GM10266 (cell line): Measurements from ENCODE around the gene ZDHHC8.
A peak's percentile ranks its signal among the peaks of the same experiment; 100 is the strongest.

Experiments used
- DNase-seq: peaks from one replicate; pipeline ENCODE4 v3.0.0; 2012; ENCODE audit errors: extremely low spot score
- TF ChIP-seq, protein P1 (sequence below): IDR thresholded peaks from 2 replicates; pipeline ENCODE4 v1.5.1; 2012; ENCODE audit warnings: mild to moderate bottlenecking, low read depth; ENCODE audit not compliant: control insufficient read depth, insufficient read depth; ENCODE audit errors: missing control alignments

ZDHHC8 gene

DNA sequence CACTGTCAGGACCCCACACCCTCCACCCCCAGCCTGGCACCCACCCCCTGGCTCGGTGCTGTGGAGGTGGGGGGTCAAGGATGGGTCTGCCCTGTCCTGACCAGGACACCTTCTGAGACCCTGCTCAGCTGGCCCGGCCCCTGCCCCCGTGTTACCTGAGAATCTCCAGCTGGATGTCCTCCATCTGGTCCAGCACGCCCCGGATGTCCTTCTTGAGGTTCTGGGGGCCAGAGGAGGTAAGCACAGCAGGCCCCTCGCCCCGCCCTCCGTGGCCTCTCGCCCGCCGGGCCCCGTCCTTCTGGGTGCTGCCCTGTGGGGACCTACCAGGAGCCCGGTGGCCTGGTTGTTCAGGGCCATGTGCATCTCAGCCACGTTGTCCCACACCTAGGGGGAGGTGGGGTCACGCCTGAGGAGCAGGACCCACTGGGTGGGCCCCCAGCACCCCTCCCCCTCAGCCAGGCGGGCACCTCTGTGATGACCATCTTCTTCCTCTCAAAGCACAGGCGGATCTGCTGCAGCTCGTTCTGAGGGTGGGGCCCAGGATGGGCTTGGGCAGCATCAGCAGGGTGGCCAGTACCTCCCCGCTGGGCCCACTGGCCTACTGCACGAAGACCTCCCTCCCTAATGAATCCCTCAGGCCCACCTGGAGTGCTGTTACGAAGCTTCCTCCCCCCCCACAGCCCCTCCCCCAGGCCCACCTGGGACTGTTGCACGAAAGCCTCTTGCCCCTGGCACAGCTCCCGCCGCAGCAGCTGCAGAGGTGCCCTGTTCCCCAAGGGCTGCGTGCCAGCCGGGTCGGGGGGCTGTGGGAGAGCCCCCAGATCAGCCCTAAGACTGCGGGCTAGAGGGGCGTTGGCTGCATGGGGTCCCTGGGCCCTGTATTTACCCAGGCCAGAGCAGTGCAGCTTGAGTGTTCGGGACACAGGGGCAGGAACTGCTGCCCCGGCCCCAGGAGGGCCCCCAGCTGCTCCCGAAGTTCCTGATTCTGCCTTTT lies 17.9 kb downstream of the ZDHHC8 start:
- TF ChIP-seq, protein P1, sequence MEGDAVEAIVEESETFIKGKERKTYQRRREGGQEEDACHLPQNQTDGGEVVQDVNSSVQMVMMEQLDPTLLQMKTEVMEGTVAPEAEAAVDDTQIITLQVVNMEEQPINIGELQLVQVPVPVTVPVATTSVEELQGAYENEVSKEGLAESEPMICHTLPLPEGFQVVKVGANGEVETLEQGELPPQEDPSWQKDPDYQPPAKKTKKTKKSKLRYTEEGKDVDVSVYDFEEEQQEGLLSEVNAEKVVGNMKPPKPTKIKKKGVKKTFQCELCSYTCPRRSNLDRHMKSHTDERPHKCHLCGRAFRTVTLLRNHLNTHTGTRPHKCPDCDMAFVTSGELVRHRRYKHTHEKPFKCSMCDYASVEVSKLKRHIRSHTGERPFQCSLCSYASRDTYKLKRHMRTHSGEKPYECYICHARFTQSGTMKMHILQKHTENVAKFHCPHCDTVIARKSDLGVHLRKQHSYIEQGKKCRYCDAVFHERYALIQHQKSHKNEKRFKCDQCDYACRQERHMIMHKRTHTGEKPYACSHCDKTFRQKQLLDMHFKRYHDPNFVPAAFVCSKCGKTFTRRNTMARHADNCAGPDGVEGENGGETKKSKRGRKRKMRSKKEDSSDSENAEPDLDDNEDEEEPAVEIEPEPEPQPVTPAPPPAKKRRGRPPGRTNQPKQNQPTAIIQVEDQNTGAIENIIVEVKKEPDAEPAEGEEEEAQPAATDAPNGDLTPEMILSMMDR: no peak
- DNase-seq: no peak

DNA sequence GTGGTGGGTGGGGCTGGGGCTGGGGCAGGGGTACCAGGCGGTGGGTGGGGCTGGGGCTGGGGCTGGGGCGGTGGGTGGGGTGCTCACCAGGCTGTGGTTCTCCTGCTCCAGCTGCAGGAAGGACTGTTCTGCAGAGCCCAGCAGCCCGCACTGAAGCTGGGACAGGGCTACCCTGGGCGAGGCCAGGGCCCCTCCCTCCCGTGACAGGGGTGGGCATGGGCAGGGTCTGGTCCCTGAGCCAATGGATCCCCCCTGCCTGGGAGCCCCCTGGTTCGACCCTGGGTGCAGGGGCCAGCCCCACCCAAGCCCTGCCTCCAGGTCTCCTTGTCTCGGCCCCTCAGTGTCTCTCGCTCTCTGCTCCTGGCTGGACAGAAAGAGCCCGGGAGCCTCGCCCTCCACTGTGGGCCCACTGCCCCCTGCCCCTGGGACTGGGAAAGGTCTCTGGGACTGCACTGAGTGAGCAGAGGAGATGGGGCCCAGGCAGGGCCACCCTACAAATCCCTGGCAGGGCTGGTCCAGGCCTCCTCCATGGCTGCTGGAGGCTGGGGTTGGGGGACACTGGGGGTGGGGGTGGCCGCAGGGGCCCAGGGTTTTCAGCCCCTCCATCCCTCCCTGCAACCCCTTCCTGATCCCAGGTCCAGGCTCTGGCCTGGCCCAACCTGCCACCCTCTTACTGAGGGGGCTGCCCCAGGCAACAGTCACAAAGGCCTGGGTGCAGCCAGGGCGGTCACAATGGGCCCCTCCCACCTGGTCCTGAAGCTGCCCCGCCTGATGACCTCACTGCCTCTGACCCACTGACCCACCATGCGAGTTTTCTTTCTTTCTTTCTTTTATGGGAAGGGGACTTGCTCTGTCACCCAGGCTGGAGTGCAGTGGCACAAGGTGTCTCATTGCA lies 19.0 kb downstream of the ZDHHC8 start, which contains the start of gene CCDC188:
Gene CCDC188, minus strand, starts transcription at position 675 of the 895 bp plus-strand sequence. Its CDS starts 69 bp downstream, at position 606.
- TF ChIP-seq, protein P1: no peak

DNA sequence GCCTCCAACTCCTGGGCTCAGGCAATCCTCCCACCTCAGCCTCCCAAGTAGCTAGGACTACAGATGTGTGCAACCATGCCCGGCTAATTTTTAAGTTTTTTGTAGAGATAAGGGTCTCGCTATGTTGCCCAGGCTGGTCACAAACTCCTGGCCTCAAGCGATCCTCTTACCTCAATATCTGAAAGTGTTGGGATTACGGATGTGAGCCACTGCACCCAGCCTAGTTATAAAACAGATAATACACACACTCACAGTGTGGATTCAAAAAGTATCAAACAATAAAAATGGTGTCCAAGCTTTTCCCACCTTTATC lies 19.6 kb downstream of the ZDHHC8 start:
- TF ChIP-seq, protein P1: no peak
- no peak for DNase-seq

More for the DNA sequence above, 19.0 kb downstream of the ZDHHC8 start, which contains the start of gene CCDC188:
- DNase-seq: no peak

DNA sequence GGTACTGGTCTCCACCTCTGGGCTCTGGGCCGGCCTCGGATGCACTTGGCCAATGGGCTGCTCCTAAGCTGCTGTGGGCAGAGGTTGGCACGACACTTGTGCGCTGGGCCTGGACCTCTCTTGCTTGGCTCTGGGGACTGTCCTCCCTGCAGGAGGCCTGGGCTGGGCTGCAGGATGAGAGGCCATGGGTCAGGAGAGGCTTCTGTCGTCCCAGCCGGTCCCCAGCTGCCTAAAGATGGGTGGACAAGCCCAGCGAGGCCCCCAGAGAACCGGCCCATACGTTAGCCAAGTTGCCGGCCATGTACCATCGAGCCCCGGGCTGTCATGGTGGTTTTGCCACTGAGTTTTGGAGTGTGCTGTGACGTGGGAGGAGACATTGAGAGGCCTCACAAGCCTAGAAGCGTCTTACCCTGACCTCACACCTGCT lies 20.9 kb downstream of the ZDHHC8 start:
- DNase-seq: no peak
- TF ChIP-seq, protein P1: no peak

DNA sequence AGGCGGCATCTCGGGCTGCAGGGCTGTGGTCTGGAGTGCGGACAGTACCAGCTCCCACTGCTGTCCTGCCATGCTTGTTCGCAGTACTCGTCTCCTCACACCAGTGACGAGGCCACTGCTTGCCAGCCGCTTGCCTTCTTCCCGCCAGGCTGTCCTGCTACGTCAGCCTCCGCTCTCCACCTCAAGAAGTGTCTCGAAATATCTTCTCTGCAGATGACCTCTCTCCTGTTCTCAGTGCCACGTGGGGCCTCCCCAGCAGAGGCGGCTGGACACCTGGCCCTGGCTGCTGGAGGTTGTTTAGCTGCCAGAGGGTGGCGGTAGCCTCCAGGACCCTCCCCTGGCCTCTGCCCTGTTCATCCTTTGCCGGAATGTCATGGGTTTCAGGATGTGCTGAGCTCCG lies 22.3 kb downstream of the ZDHHC8 start:
- TF ChIP-seq, protein P1: peak; percentile 6
- DNase-seq: no peak

DNA sequence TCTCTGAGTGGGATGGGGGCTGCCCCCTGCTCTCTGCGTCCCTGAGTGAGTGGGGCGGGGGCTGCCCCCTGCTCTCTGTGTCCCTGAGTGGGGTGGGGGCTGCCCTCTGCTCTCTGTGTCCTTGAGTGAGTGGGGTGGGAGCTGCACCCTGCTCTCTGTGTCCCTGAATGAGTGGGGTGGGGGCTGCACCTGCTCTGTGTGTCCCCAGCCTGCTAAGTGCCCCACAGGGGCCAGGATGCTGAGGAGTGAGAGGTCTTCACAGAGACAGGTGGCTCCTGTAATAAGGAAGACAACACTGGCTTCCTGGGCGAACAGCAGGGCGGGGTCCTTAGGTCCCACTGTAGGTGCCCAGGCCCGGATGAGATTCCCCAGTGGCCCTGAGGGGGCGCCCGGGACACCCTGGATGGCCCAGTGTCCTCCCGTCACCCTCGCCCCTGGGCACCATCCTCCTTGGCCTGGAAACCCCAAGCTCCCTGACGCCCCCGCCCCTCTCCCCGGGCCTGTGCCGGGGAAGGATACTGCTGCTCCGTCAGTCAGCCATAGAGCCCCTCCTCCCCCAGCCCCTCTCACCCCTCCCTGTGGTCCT lies 23.1 kb downstream of the ZDHHC8 start:
- DNase-seq: no peak
- TF ChIP-seq, protein P1: no peak
